Ishikawa (cell line): ENCODE results near the gene PFDN2.

Source experiments
- CEBPB ChIP-seq: IDR thresholded peaks from 2 replicates; pipeline ENCODE4 v1.6.1; 2012
- EGR1 ChIP-seq: IDR thresholded peaks from 2 replicates; pipeline ENCODE4 v1.6.1; 2012
- EP300 ChIP-seq: IDR thresholded peaks from 2 replicates; pipeline ENCODE4 v1.6.1; 2012; ENCODE audit warnings: borderline replicate concordance
- REST ChIP-seq: IDR thresholded peaks from 2 replicates; pipeline ENCODE4 v1.6.1; 2012; ENCODE audit warnings: low read depth, mild to moderate bottlenecking
- TCF12 ChIP-seq: IDR thresholded peaks from 2 replicates; pipeline ENCODE4 v1.6.1; 2012; ENCODE audit warnings: low read depth
- TEAD4 ChIP-seq: IDR thresholded peaks from 2 replicates; pipeline ENCODE4 v1.6.1; 2012

- TF ChIP-seq EGR1 (no peak), CEBPB (no peak), TCF12 (no peak), EP300 (no peak), TEAD4 (no peak), REST (no peak)
Observed at GRCh38 chr1:161054805-161055204, 63.0 kb downstream of the PFDN2 start.
